Stimulated activated CD8-positive, alpha-beta memory T cell treated with anti-CD3 and anti-CD28 coated beads, Interleukin-7, amount 100 ng/mL, for 48 hours (primary cell): Measurements from ENCODE around the gene IL1RAPL1.

Source experiments
- DNase-seq, 2 donors: peaks; one replicate each; pipeline ENCODE4 v3.0.0-alpha.2; 2020; ENCODE audit warnings: low read depth in 1 of 2; ENCODE audit errors: extremely low read depth in 1 of 2

The IL1RAPL1 gene

GRCh38 chrX:28586981-28587551, at the start of gene IL1RAPL1:
Gene IL1RAPL1 (plus strand): TSS chrX:28587446.
- no peak for DNase-seq

GRCh38 chrX:28542791-28543190, 44.5 kb upstream of the IL1RAPL1 start:
- no peak for DNase-seq

- no peak for DNase-seq
Measured at GRCh38 chrX:28549838-28550237, 37.4 kb upstream of the IL1RAPL1 start.

- DNase-seq = no peak
Measured at GRCh38 chrX:28550331-28550872, 36.8 kb upstream of the IL1RAPL1 start.

- no peak for DNase-seq
Measured at GRCh38 chrX:28552322-28552721, 34.9 kb upstream of the IL1RAPL1 start.

- no peak for DNase-seq
Measured at GRCh38 chrX:28552882-28553829, 34.1 kb upstream of the IL1RAPL1 start.

- DNase-seq = no peak
Measured at GRCh38 chrX:28576117-28576516, 11.1 kb upstream of the IL1RAPL1 start.

GRCh38 chrX:28581522-28581921, 5.7 kb upstream of the IL1RAPL1 start:
- no peak for DNase-seq

- no peak for DNase-seq
Measured at GRCh38 chrX:28582511-28582910, 4.7 kb upstream of the IL1RAPL1 start.

GRCh38 chrX:28584025-28584424, 3.2 kb upstream of the IL1RAPL1 start:
- DNase-seq = no peak

GRCh38 chrX:28585767-28586166, 1.5 kb upstream of the IL1RAPL1 start:
- no peak for DNase-seq

GRCh38 chrX:28586286-28586685, 960 bp upstream of the IL1RAPL1 start:
- no peak for DNase-seq

GRCh38 chrX:28589046-28589445, 1.8 kb downstream of the IL1RAPL1 start:
- DNase-seq = no peak

- no peak for DNase-seq
Measured at GRCh38 chrX:28590396-28590795, 3.1 kb downstream of the IL1RAPL1 start.

- no peak for DNase-seq
Measured at GRCh38 chrX:28591542-28591941, 4.3 kb downstream of the IL1RAPL1 start.

GRCh38 chrX:28595346-28595745, 8.1 kb downstream of the IL1RAPL1 start:
- no peak for DNase-seq

- no peak for DNase-seq
Measured at GRCh38 chrX:28599957-28600356, 12.7 kb downstream of the IL1RAPL1 start.

GRCh38 chrX:28609003-28609402, 21.8 kb downstream of the IL1RAPL1 start:
- DNase-seq = no peak

GRCh38 chrX:28609917-28610613, 22.8 kb downstream of the IL1RAPL1 start:
- DNase-seq = no peak

GRCh38 chrX:28610746-28611145, 23.5 kb downstream of the IL1RAPL1 start:
- DNase-seq = no peak

GRCh38 chrX:28613558-28613957, 26.3 kb downstream of the IL1RAPL1 start:
- DNase-seq = no peak
